ENCODE data around the gene KRTCAP2.
"Not testable (repeated sequence)": the region's sequence is repeated elsewhere in the genome, so short reads cannot be mapped to it uniquely, and the experiment has no call there.

The KRTCAP2 gene

DNA sequence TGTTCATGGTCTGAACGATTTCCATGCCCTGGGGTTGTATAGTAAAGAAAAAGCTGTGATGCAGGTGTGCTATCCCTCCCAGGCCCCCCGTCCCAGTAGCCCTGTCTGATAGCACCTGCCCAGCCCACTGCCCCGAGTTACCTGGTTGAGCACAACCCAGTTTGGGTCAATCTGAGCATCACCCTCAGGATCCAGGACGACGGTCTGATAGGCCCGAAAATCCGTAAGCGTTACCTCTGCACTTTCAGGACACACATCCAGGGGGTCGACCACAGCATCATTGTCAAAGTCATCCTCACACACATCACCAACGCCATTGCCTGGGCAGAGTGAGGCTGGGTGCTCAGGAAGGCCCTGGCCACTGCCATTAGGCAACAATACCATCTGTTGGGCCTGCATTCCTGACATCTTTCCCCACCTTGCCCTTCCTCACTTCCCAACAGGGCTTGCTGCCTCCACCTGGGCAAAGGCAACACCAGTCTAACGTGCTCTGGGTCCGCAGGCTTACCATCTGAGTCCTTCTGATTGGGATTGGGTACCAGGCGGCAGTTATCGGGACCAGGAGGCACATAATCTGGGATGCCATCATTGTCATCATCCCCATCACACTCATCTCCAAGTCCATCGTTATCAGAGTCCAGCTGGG is 24.9 kb upstream of the KRTCAP2 start:
- H3K4me3 ChIP-seq (ENCODE audit: low read depth, low read length): no peak overlapping the region
- in situ Hi-C loops (cut with HindIII; ENCODE audit: low sequenced_read_pairs): no loop called here
- DNase-seq (ENCODE audit: low read depth): no peak
- TF ChIP-seq, protein P1, sequence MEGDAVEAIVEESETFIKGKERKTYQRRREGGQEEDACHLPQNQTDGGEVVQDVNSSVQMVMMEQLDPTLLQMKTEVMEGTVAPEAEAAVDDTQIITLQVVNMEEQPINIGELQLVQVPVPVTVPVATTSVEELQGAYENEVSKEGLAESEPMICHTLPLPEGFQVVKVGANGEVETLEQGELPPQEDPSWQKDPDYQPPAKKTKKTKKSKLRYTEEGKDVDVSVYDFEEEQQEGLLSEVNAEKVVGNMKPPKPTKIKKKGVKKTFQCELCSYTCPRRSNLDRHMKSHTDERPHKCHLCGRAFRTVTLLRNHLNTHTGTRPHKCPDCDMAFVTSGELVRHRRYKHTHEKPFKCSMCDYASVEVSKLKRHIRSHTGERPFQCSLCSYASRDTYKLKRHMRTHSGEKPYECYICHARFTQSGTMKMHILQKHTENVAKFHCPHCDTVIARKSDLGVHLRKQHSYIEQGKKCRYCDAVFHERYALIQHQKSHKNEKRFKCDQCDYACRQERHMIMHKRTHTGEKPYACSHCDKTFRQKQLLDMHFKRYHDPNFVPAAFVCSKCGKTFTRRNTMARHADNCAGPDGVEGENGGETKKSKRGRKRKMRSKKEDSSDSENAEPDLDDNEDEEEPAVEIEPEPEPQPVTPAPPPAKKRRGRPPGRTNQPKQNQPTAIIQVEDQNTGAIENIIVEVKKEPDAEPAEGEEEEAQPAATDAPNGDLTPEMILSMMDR (IDR thresholded peaks at IDR 0.05; ENCODE audit: low read depth, low read length, missing control alignments): no peak

DNA sequence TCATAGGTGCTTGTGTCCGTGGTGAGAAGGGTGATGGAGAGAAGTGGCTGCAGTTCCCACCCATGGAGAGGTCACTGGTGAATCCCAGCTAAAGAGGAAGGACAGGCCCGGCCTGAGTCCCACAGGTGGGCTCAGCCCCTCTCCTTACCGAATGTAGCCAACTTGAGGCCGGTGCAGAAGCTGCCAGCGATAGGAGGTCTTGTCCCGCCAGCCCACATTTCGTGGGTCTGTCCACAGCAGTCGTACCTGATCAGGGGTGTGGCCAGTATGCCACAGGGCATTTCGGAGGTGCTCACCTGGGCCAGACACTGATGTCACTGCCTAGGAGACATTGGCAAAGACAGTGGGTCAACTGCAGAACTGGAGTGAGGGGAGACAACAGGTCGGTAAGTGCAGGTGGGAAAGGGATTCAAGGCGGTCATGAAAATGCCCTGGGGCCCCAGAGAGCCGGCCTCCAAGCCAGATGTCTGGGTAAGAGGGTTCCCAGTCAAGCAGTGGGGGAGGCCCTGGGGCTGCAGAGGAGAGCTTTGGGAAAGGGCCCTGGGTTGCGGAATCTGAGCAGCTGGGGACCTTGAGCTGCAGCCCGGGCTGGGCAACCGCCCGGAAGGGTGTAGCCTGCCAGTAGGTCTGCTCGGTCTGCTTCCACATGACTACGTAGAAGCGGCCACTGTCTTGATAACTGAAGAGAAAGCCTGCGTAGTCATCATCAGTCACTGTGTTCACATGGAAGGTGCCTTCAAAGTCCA is 24.0 kb upstream of the KRTCAP2 start:
- no peak overlapping the region for H3K4me3 ChIP-seq (ENCODE audit: low read depth, low read length)
- no peak for DNase-seq (ENCODE audit: low read depth)
- TF ChIP-seq, protein P1 (IDR thresholded peaks at IDR 0.05; ENCODE audit: low read depth, low read length, missing control alignments): no peak
- in situ Hi-C loops (cut with HindIII; ENCODE audit: low sequenced_read_pairs): no loop called here

- in situ Hi-C loops (cut with HindIII; ENCODE audit: low sequenced_read_pairs): no loop called here
- peak overlapping the region; percentile 51 for H3K4me3 ChIP-seq (ENCODE audit: low read depth, low read length)
- TF ChIP-seq, protein P1 (IDR thresholded peaks at IDR 0.05; ENCODE audit: low read depth, low read length, missing control alignments): no peak
- DNase-seq (ENCODE audit: low read depth): no peak
Observed at GRCh38 chr1:155196103-155196892, 23.2 kb upstream of the KRTCAP2 start.

DNA sequence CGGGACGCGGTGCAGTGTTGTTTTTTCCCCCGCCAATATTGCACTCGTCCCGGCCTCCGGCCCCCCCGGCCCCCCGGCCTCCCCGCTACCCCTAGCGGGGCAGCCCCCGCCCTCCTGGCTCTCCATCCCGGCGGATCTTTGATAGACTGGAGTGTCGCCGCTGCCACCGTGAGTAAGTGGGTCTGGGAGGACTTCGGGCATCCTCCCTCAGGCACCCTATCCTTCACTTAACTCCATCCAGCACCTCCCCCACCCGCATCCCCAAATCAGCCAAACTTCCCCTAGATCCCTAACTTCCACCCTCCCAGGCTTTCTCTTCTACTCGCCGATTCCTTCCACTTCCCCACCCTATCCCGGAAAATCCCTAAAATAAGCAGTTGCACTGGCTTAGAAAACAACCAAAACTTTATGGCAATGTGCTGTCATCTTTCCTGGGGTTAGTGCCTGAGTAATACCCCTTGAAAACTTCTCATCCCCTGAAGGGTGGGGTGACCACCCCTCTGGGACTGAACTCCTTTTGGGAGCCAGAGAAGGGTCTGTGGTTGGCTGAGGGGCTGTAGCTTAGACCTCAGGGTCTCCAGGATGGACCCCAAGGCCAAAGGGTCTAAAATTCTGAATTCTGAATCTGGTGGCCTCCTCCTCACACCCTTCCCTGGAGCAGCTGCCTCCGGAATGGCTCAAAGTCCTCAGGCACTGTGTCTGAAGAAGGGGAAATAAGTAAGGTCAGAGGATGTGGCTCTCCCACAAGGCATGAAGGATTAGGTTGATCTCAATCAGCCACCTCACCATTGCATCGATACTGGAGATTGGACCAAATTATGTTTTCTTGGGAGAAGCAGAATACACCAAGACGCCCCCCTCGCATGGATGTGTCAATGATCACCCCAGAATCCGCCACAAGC is 22.3 kb upstream of the KRTCAP2 start:
- DNase-seq (ENCODE audit: low read depth): no peak
- TF ChIP-seq, protein P1 (IDR thresholded peaks at IDR 0.05; ENCODE audit: low read depth, low read length, missing control alignments): no peak
- peak overlapping the region; percentile 51 for H3K4me3 ChIP-seq (ENCODE audit: low read depth, low read length)
- in situ Hi-C loops (cut with HindIII; ENCODE audit: low sequenced_read_pairs): no loop called here

GRCh38 chr1:155193991-155194240 is 20.8 kb upstream of the KRTCAP2 start:
- DNase-seq (ENCODE audit: low read depth); in situ Hi-C loops (cut with HindIII; ENCODE audit: low sequenced_read_pairs): not testable (repeated sequence)
- peak overlapping the region; percentile 51 for H3K4me3 ChIP-seq (ENCODE audit: low read depth, low read length)

- TF ChIP-seq, protein P1 (IDR thresholded peaks at IDR 0.05; ENCODE audit: low read depth, low read length, missing control alignments): peak; percentile 99
- in situ Hi-C loops (cut with HindIII; ENCODE audit: low sequenced_read_pairs): no loop called here
- peak; percentile 74 for DNase-seq (ENCODE audit: low read depth)
- peak overlapping the region; percentile 51 for H3K4me3 ChIP-seq (ENCODE audit: low read depth, low read length)
Observed at GRCh38 chr1:155193275-155193990, 20.3 kb upstream of the KRTCAP2 start.

Data from astrocyte of the cerebellum (primary cell).